T-helper 17 cell (primary cell): Measurements from ENCODE around the gene FEZF1. TPM values are rescaled to one million over a fixed set of nuclear protein-coding genes. Genes with fewer than 3 reads are reported as not detected.

Experiments
- ATAC-seq: fragments of 150-1000 bp; cut with Tn5 transposase; 2 replicates; pipeline ENCODE4 v1.10.0; 2021; ENCODE audit warnings: mild to moderate bottlenecking, moderate library complexity
- DNase-seq, 3 donors: peaks; one replicate each; pipeline versions ENCODE4 v3.0.0 to v3.0.0-alpha.2; 2020 to 2021
- H3K9me3 ChIP-seq: one replicate; pipeline ENCODE4 v1.7.0; 2013; ENCODE audit warnings: low read length, mild to moderate bottlenecking; ENCODE audit not compliant: control insufficient read depth, poor library complexity, severe bottlenecking
- H3K27ac Mint-ChIP-seq: one replicate; pipeline ENCODE4 v1.8.0; 2022; ENCODE audit warnings: mild to moderate bottlenecking, moderate library complexity, mixed read lengths
- H3K27me3 Mint-ChIP-seq: one replicate; pipeline ENCODE4 v1.8.0; 2022; ENCODE audit warnings: mixed read lengths
- H3K36me3 Mint-ChIP-seq: one replicate; pipeline ENCODE4 v1.8.0; 2022; ENCODE audit warnings: low read depth, mixed read lengths
- H3K4me1 Mint-ChIP-seq: one replicate; pipeline ENCODE4 v1.8.0; 2022; ENCODE audit warnings: mild to moderate bottlenecking, mixed read lengths
- H3K4me3 Mint-ChIP-seq: one replicate; pipeline ENCODE4 v1.8.0; 2022; ENCODE audit warnings: mild to moderate bottlenecking, moderate library complexity, mixed read lengths
- total RNA-seq, 4 donors: library from RNA in 2 of 4; stranded (reverse) in 2 of 4; gene quantifications; one replicate each; pipeline ENCODE4 v1.2.3 and lab custom pipeline; 2022 to 2026

FEZF1 gene
- total RNA-seq, 2 donors from 2014 or later = not detected

DNA sequence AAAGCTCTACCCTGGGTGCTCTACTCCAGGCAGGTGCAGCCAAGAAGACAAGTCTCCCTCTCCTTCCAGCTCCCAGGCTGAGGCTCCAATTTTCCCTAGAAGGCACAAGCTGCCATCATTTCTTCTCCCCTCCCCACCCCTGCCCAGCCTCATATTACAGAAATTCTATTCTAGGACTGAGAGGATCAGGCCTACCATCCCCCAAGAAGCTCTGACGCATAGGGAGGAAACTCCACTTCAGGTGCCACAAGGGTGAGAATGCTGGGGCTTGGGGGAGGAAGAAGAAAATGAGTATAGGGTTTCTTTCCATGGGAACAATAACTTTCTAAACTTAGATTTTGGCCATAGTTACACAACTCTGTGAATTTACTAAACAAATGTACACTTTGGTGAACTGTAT is 35.3 kb downstream of the FEZF1 start:
- H3K27me3 Mint-ChIP-seq = no peaks in the 10 kb centered on the region
- DNase-seq (no peak), ATAC-seq (no peak)
- H3K4me1 Mint-ChIP-seq = no peaks in the 10 kb centered on the region
- H3K4me3 Mint-ChIP-seq = no peak overlapping the region
- no peaks in the 10 kb centered on the region for H3K9me3 ChIP-seq
- no peak overlapping the region for H3K27ac Mint-ChIP-seq
- no peaks in the 10 kb centered on the region for H3K36me3 Mint-ChIP-seq

- DNase-seq = no peak
- Mint-ChIP-seq H3K27me3 (no peaks in the 10 kb centered on the region), H3K36me3 (no peaks in the 10 kb centered on the region), H3K4me1 (no peaks in the 10 kb centered on the region), H3K27ac (no peak overlapping the region), H3K4me3 (no peak overlapping the region)
- H3K9me3 ChIP-seq = no peaks in the 10 kb centered on the region
- no peak for ATAC-seq
Observed at GRCh38 chr7:122268101-122268500, 36.4 kb downstream of the FEZF1 start.

- ATAC-seq (no peak), DNase-seq (no peak)
- H3K9me3 ChIP-seq = no peaks in the 10 kb centered on the region
- Mint-ChIP-seq H3K27me3 (no peaks in the 10 kb centered on the region), H3K4me1 (no peaks in the 10 kb centered on the region), H3K27ac (no peak overlapping the region), H3K4me3 (no peak overlapping the region), H3K36me3 (no peaks in the 10 kb centered on the region)
Observed at GRCh38 chr7:122262246-122262645, 42.3 kb downstream of the FEZF1 start.

GRCh38 chr7:122261442-122261841 is 43.1 kb downstream of the FEZF1 start:
- no peak for DNase-seq
- Mint-ChIP-seq H3K27me3 (no peaks in the 10 kb centered on the region), H3K27ac (no peak overlapping the region), H3K4me1 (no peaks in the 10 kb centered on the region), H3K4me3 (no peak overlapping the region), H3K36me3 (no peaks in the 10 kb centered on the region)
- no peaks in the 10 kb centered on the region for H3K9me3 ChIP-seq
- no peak for ATAC-seq

GRCh38 chr7:122261016-122261415 is 43.5 kb downstream of the FEZF1 start:
- Mint-ChIP-seq H3K36me3 (no peaks in the 10 kb centered on the region), H3K27ac (no peak overlapping the region), H3K4me1 (no peaks in the 10 kb centered on the region), H3K4me3 (no peak overlapping the region), H3K27me3 (no peaks in the 10 kb centered on the region)
- no peaks in the 10 kb centered on the region for H3K9me3 ChIP-seq
- DNase-seq = no peak
- ATAC-seq = no peak

GRCh38 chr7:122260336-122260735 is 44.2 kb downstream of the FEZF1 start:
- H3K4me1 Mint-ChIP-seq = no peaks in the 10 kb centered on the region
- no peaks in the 10 kb centered on the region for H3K9me3 ChIP-seq
- ATAC-seq (no peak), DNase-seq (no peak)
- no peak overlapping the region for H3K27ac Mint-ChIP-seq
- H3K27me3 Mint-ChIP-seq = no peaks in the 10 kb centered on the region
- H3K4me3 Mint-ChIP-seq = no peak overlapping the region
- no peaks in the 10 kb centered on the region for H3K36me3 Mint-ChIP-seq

DNA sequence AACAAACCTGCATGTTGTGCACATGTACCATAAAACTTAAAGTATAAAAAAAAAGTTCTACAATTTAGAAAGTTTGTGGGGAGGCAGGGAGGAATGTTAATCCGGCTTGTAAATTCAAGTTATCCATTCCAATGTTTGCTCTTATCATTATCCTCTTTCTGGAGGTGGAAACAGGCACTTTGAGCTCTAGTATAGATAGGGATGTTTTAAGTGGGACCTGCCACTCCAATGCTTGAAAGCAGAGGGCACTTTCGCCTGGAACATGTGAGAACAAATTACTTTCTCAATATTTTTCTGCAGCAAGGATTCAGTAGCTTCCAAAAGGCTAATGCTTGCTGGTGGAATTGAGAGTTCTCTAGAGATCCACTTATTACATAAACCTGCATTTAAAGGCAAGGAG is 45.6 kb downstream of the FEZF1 start:
- Mint-ChIP-seq H3K4me1 (no peaks in the 10 kb centered on the region), H3K36me3 (no peaks in the 10 kb centered on the region), H3K27ac (no peak overlapping the region), H3K27me3 (no peaks in the 10 kb centered on the region), H3K4me3 (no peak overlapping the region)
- ATAC-seq = no peak
- DNase-seq = no peak
- H3K9me3 ChIP-seq = no peaks in the 10 kb centered on the region

DNA sequence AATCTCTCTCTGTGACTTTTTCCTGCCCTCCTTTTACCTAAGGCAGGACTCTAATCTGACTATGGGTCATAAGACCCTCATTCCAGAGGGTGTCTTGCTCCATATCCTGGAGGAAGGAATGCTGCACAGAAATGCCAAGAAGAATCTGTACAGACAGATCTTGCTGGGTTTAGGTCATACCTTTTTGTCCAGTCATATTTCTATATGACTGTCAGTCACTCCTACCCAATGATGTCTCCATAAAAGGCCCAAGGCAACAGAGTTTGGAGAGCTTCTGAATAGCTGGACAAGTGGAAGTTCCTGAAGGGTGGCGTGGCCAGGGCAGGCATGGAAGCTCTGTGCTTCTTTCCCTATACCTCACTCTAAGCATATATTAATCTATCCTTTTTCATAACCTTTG is 47.5 kb downstream of the FEZF1 start:
- Mint-ChIP-seq H3K36me3 (no peaks in the 10 kb centered on the region), H3K27me3 (no peaks in the 10 kb centered on the region), H3K4me3 (no peak overlapping the region), H3K4me1 (no peaks in the 10 kb centered on the region), H3K27ac (no peak overlapping the region)
- DNase-seq (no peak), ATAC-seq (no peak)
- H3K9me3 ChIP-seq = no peaks in the 10 kb centered on the region

DNA sequence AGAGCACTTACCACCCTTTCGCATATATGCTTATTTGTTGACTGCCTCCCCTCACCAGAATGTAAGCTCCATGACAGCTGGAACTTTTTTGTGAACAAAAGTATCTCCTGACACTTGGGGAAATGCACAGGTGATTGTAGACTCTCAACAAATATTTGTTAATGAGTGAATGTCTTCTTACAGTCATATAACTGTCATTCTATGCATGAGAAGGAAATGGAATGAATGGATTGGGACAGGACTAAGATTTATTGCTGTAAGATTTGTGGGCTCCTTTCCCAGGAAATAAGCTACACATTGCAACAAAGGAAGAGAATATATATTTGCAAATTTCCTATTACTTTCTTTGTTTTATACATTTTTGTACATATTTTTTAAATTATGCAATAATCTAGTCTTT is 48.5 kb downstream of the FEZF1 start:
- no peaks in the 10 kb centered on the region for H3K27me3 Mint-ChIP-seq
- no peaks in the 10 kb centered on the region for H3K4me1 Mint-ChIP-seq
- H3K9me3 ChIP-seq = no peaks in the 10 kb centered on the region
- DNase-seq (no peak), ATAC-seq (no peak)
- no peaks in the 10 kb centered on the region for H3K36me3 Mint-ChIP-seq
- H3K27ac Mint-ChIP-seq = no peak overlapping the region
- no peak overlapping the region for H3K4me3 Mint-ChIP-seq

- ATAC-seq (no peak), DNase-seq (no peak)
- no peak overlapping the region for H3K4me3 Mint-ChIP-seq
- H3K36me3 Mint-ChIP-seq = no peaks in the 10 kb centered on the region
- no peak overlapping the region for H3K27ac Mint-ChIP-seq
- H3K9me3 ChIP-seq = no peaks in the 10 kb centered on the region
- H3K27me3 Mint-ChIP-seq = no peaks in the 10 kb centered on the region
- H3K4me1 Mint-ChIP-seq = no peaks in the 10 kb centered on the region
Observed at GRCh38 chr7:122255454-122255853, 49.1 kb downstream of the FEZF1 start.

Other genes starting within 250 kb of the FEZF1 start
- 1 to 10 TPM; 1.6 to 3.6 TPM for gene AASS, start 160.5 kb downstream of the FEZF1 start, total RNA-seq